Stomach (tissue), 4 donors: ENCODE measurements around the gene FOXN3.

Experiments used
- POLR2AphosphoS5 ChIP-seq, 3 donors: sonication (generic); formaldehyde crosslinking; IDR thresholded peaks; one replicate each; pipeline ENCODE4 v1.6.1; 2016; ENCODE audit warnings: antibody characterized with exemption in 3 of 3
- TF ChIP-seq, protein P1 (sequence below), 7 experiments: fragments of 450-650 bp in 4 of 7; fragments of 200-600 bp in 3 of 7; sonication (generic) in 3 of 7; IDR thresholded peaks; one replicate each; pipeline ENCODE4 v1.5.1; 2016 to 2019; ENCODE audit warnings: antibody characterized with exemption in 7 of 7, control low read depth in 2 of 7, mild to moderate bottlenecking in 1 of 7

DNA sequence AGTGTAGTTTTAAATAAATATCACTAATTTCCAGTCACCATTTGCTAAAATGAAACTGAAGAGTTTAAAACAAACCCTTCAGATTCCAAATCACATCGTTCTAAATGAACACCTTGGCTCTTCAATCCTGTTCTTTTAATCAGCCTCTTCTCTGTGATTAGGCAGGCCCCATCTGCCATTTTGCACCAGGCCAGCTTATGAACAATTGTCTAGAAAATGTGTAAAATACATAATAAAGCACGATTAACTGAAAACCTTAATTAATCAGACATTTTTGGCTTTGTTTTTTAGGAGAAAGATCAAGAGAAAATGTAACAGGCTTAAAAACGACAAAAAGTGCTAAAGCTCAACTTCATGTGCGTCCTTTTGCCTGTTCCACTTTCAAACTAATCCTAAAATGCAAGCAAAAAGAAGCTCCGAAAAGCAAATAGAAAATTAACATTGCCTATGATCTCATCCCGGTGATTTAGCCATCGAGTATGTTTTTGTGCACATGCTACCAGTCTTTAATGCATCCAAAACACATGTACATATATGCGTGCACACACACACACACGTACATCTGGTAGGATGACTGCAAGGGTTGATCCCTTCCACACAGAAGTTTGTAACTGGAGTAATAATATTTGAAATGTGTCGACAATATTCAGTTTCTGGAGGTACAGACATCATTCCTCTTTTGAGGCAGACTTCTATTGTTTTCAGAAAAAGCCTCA lies 288.6 kb downstream of the FOXN3 start:
- TF ChIP-seq, protein P1, sequence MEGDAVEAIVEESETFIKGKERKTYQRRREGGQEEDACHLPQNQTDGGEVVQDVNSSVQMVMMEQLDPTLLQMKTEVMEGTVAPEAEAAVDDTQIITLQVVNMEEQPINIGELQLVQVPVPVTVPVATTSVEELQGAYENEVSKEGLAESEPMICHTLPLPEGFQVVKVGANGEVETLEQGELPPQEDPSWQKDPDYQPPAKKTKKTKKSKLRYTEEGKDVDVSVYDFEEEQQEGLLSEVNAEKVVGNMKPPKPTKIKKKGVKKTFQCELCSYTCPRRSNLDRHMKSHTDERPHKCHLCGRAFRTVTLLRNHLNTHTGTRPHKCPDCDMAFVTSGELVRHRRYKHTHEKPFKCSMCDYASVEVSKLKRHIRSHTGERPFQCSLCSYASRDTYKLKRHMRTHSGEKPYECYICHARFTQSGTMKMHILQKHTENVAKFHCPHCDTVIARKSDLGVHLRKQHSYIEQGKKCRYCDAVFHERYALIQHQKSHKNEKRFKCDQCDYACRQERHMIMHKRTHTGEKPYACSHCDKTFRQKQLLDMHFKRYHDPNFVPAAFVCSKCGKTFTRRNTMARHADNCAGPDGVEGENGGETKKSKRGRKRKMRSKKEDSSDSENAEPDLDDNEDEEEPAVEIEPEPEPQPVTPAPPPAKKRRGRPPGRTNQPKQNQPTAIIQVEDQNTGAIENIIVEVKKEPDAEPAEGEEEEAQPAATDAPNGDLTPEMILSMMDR (IDR thresholded peaks at IDR 0.05): no peak
- no peak for TF ChIP-seq POLR2AphosphoS5 (IDR thresholded peaks at IDR 0.05)
